CD14-positive monocyte (primary cell): ENCODE results near the gene RAD54L. TPM values are rescaled to one million over a fixed set of nuclear protein-coding genes. Genes with fewer than 3 reads are reported as not detected.

ENCODE experiments used
- DNase-seq, 3 donors: peaks; one replicate each; pipeline ENCODE4 v3.0.0-alpha.2; 2011 to 2022
- H2AFZ ChIP-seq: 2 replicates; pipeline ENCODE4 v1.6.0; 2012; ENCODE audit warnings: mild to moderate bottlenecking, low read depth, low read length, inconsistent platforms; ENCODE audit not compliant: insufficient read depth, poor library complexity, severe bottlenecking
- H3K27ac ChIP-seq, 2 donors: 1 replicate in 1 of 2; 2 replicates in 1 of 2; pipeline ENCODE4 v1.5.1; 2012 to 2013; ENCODE audit warnings: low read length in 2 of 2, control low read depth in 1 of 2, inconsistent platforms in 1 of 2, low read depth in 1 of 2, mild to moderate bottlenecking in 1 of 2
- H3K27me3 ChIP-seq, 2 donors: one replicate each; pipeline versions ENCODE4 v1.6.0 to v1.6.1; 2011 to 2013; ENCODE audit warnings: low read length in 2 of 2; ENCODE audit not compliant: control insufficient read depth in 2 of 2, insufficient read depth in 2 of 2
- H3K36me3 ChIP-seq, 2 donors: replicated peaks in 1 of 2; 1 replicate in 1 of 2; 2 replicates in 1 of 2; pipeline versions ENCODE4 v1.5.1 to v1.6.1; 2012 to 2013; ENCODE audit warnings: low read length in 2 of 2, control low read depth in 1 of 2, inconsistent platforms in 1 of 2, mild to moderate bottlenecking in 1 of 2; ENCODE audit not compliant: insufficient read depth in 2 of 2, control insufficient read depth in 1 of 2
- H3K4me1 ChIP-seq, 2 donors: 1 replicate in 1 of 2; 2 replicates in 1 of 2; pipeline versions ENCODE4 v1.5.1 to v1.6.1; 2012 to 2013; ENCODE audit warnings: low read length in 2 of 2, control low read depth in 1 of 2, inconsistent platforms in 1 of 2, mild to moderate bottlenecking in 1 of 2, moderate library complexity in 1 of 2; ENCODE audit not compliant: insufficient read depth in 2 of 2, control insufficient read depth in 1 of 2
- H3K4me2 ChIP-seq: replicated peaks from 2 replicates; pipeline ENCODE3; 2012; ENCODE audit warnings: low read length, moderate library complexity, mild to moderate bottlenecking; ENCODE audit not compliant: poor library complexity, severe bottlenecking; ENCODE audit errors: extremely low read depth
- H3K4me3 ChIP-seq, 3 experiments: fragments of 200-600 bp in 1 of 3; sonication (generic) in 1 of 3; replicated peaks in 1 of 3; 1 replicate in 2 of 3; 2 replicates in 1 of 3; pipeline ENCODE4 v1.5.1; 2011 to 2013; ENCODE audit warnings: low read length in 3 of 3, mild to moderate bottlenecking in 3 of 3, control low read depth in 2 of 3, low read depth in 2 of 3, inconsistent platforms in 1 of 3, moderate library complexity in 1 of 3
- H3K79me2 ChIP-seq: 2 replicates; pipeline ENCODE4 v1.6.0; 2012; ENCODE audit warnings: mild to moderate bottlenecking, control low read depth, inconsistent platforms, low read length, moderate library complexity; ENCODE audit not compliant: insufficient read depth
- H3K9ac ChIP-seq: 2 replicates; pipeline ENCODE4 v1.6.0; 2017; ENCODE audit warnings: low read length, mild to moderate bottlenecking; ENCODE audit not compliant: insufficient read depth, poor library complexity, severe bottlenecking
- H3K9me3 ChIP-seq, 2 donors: replicated peaks in 1 of 2; 1 replicate in 1 of 2; 2 replicates in 1 of 2; pipeline versions ENCODE4 v1.5.1 to v1.6.1; 2012 to 2013; ENCODE audit warnings: low read length in 2 of 2, control low read depth in 1 of 2; ENCODE audit not compliant: control insufficient read depth in 1 of 2, insufficient read depth in 1 of 2
- H4K20me1 ChIP-seq: 2 replicates; pipeline ENCODE4 v1.6.0; 2012; ENCODE audit warnings: mild to moderate bottlenecking, low read length, control low read depth, moderate library complexity; ENCODE audit not compliant: insufficient read depth
- H3K27ac Mint-ChIP-seq, 7 donors: one replicate each; pipeline ENCODE4 v1.8.0; 2020; ENCODE audit warnings: mild to moderate bottlenecking in 7 of 7, mixed read lengths in 7 of 7, moderate library complexity in 6 of 7, inconsistent platforms in 2 of 7
- H3K27me3 Mint-ChIP-seq, 3 donors: one replicate each; pipeline ENCODE4 v1.8.0; 2021 to 2022; ENCODE audit warnings: low read depth in 3 of 3, mild to moderate bottlenecking in 3 of 3, mixed read lengths in 3 of 3, moderate library complexity in 3 of 3, inconsistent platforms in 1 of 3
- H3K36me3 Mint-ChIP-seq, 2 donors: one replicate each; pipeline ENCODE4 v1.8.0; 2020; ENCODE audit warnings: mixed read lengths in 2 of 2, inconsistent platforms in 1 of 2, mild to moderate bottlenecking in 1 of 2
- H3K4me1 Mint-ChIP-seq: one replicate; pipeline ENCODE4 v1.8.0; 2020; ENCODE audit warnings: mild to moderate bottlenecking, mixed read lengths
- H3K4me3 Mint-ChIP-seq, 2 donors: one replicate each; pipeline ENCODE4 v1.8.0; 2020; ENCODE audit warnings: mild to moderate bottlenecking in 2 of 2, mixed read lengths in 2 of 2, moderate library complexity in 1 of 2
- H3K9me3 Mint-ChIP-seq, 7 donors: one replicate each; pipeline ENCODE4 v1.8.0; 2020 to 2022; ENCODE audit warnings: mixed read lengths in 7 of 7, mild to moderate bottlenecking in 6 of 7, moderate library complexity in 6 of 7, inconsistent platforms in 2 of 7
- WGBS: methylation state at CpG from one replicate; pipeline ENCODE4 v1.1.5; 2013; ENCODE audit warnings: missing lambda C conversion rate; ENCODE audit not compliant: insufficient coverage; 5-methylcytosine and 5-hydroxymethylcytosine counted together
- intact Hi-C, 2 donors: fragments of 100-400 bp; cut with micrococcal nuclease; formaldehyde crosslinking; loops; one replicate each; pipeline versions ENCODE4 v1.15.0 to v1.15.1; 2023
- polyA plus RNA-seq, 3 donors: library from polyadenylated mRNA; depleted of rRNA in 1 of 3; unstranded in 2 of 3; stranded (reverse) in 1 of 3; fragments of 300-500 nt in 2 of 3; fragments of >200 nt in 1 of 3; fragmentation: Illumina TruSeq in 2 of 3; gene quantifications; 1 replicate in 2 of 3; 2 replicates in 1 of 3; pipeline ENCODE4 v1.2.3, GENCODE V29; 2012 to 2021
- TF ChIP-seq, protein P1 (sequence below): fragments of 200-600 bp; IDR thresholded peaks from one replicate; pipeline ENCODE4 v1.8.0; 2022; ENCODE audit warnings: antibody characterized with exemption, mild to moderate bottlenecking

Gene RAD54L
- polyA plus RNA-seq, 3 donors = 0.13 TPM; not detected in 2

GRCh38 chr1:46204406-46204742 is 43.2 kb upstream of the RAD54L start:
- Histone ChIP-seq H2AFZ (peak overlapping the region; percentile 84), H3K27ac (no peak overlapping the region), H3K36me3 (no peaks in the 10 kb centered on the region), H3K79me2 (no peaks in the 10 kb centered on the region), H4K20me1 (no peaks in the 10 kb centered on the region), H3K4me2 (peak overlapping the region; percentile 79), H3K4me1 (peaks cover 11 to 21% of the 10 kb centered on the region in 2 donors), H3K9me3 (no peaks in the 10 kb centered on the region), H3K4me3 (peak overlapping the region in 1 of 3 experiments; percentile 76), H3K27me3 (peaks cover 0 to 15% of the 10 kb centered on the region in 2 donors), H3K9ac (no peak overlapping the region)
- DNase-seq = no peak
- 2% methylated on average over 5 of the region's 5 CpGs for WGBS
- Mint-ChIP-seq H3K4me3 (peak overlapping the region; percentile 41 to 97), H3K27ac (peak overlapping the region in 1 of 7 donors; percentile 30), H3K4me1 (peaks cover 21% of the 10 kb centered on the region), H3K36me3 (peaks cover 0 to 3% of the 10 kb centered on the region in 2 donors), H3K9me3 (peaks cover 0 to 2% (median 0%) of the 10 kb centered on the region in 7 donors), H3K27me3 (peaks cover 8 to 26% (median 9%) of the 10 kb centered on the region in 3 donors)
- intact Hi-C loops = no loop called here
- TF ChIP-seq, protein P1, sequence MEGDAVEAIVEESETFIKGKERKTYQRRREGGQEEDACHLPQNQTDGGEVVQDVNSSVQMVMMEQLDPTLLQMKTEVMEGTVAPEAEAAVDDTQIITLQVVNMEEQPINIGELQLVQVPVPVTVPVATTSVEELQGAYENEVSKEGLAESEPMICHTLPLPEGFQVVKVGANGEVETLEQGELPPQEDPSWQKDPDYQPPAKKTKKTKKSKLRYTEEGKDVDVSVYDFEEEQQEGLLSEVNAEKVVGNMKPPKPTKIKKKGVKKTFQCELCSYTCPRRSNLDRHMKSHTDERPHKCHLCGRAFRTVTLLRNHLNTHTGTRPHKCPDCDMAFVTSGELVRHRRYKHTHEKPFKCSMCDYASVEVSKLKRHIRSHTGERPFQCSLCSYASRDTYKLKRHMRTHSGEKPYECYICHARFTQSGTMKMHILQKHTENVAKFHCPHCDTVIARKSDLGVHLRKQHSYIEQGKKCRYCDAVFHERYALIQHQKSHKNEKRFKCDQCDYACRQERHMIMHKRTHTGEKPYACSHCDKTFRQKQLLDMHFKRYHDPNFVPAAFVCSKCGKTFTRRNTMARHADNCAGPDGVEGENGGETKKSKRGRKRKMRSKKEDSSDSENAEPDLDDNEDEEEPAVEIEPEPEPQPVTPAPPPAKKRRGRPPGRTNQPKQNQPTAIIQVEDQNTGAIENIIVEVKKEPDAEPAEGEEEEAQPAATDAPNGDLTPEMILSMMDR = no peak

- H3K4me1 Mint-ChIP-seq = peaks cover 23% of the 10 kb centered on the region
- H3K36me3 Mint-ChIP-seq = peaks cover 0 to 2% of the 10 kb centered on the region in 2 donors
- no peak overlapping the region for H3K27ac Mint-ChIP-seq
- no peak overlapping the region for H3K27ac ChIP-seq
- no peak overlapping the region for H2AFZ ChIP-seq
- H3K4me3 Mint-ChIP-seq = no peak overlapping the region
- no peak overlapping the region for H3K4me2 ChIP-seq
- peaks cover 8 to 24% (median 9%) of the 10 kb centered on the region in 3 donors for H3K27me3 Mint-ChIP-seq
- H3K4me1 ChIP-seq = peaks cover 11 to 21% of the 10 kb centered on the region in 2 donors
- peaks cover 0 to 2% (median 0%) of the 10 kb centered on the region in 7 donors for H3K9me3 Mint-ChIP-seq
- WGBS = 95% methylated on average over 2 of the region's 3 CpGs
- no peaks in the 10 kb centered on the region for H3K79me2 ChIP-seq
- H3K27me3 ChIP-seq = peaks cover 0 to 15% of the 10 kb centered on the region in 2 donors
- no peaks in the 10 kb centered on the region for H3K36me3 ChIP-seq
- H3K4me3 ChIP-seq = no peak overlapping the region
- no peaks in the 10 kb centered on the region for H4K20me1 ChIP-seq
- H3K9me3 ChIP-seq = no peaks in the 10 kb centered on the region
- TF ChIP-seq, protein P1 = no peak
- no peak for DNase-seq
- intact Hi-C loops = no loop called here
- no peak overlapping the region for H3K9ac ChIP-seq
These were observed 42.4 kb upstream of the RAD54L start for GRCh38 chr1:46205141-46205540.
